Lung (tissue), 12 donors: Measurements from ENCODE around the gene DNM2. TPM values are rescaled to one million over a fixed set of nuclear protein-coding genes. Genes with fewer than 3 reads are reported as not detected.

Experiments
- ATAC-seq: fragments of 200-7000 bp; cut with Tn5 transposase; one replicate; pipeline ENCODE4 v1.9.1; 2020; ENCODE audit warnings: moderate number of reproducible peaks; ENCODE audit not compliant: insufficient read depth, low FRiP score
- DNase-seq, 3 donors: peaks; one replicate each; pipeline ENCODE4 v3.0.0-alpha.2; 2013 to 2017
- H3K27ac ChIP-seq, 2 donors: one replicate each; pipeline ENCODE4 v1.5.1; 2013; ENCODE audit warnings: mild to moderate bottlenecking in 2 of 2, moderate library complexity in 2 of 2, control low read depth in 1 of 2, inconsistent platforms in 1 of 2, low read depth in 1 of 2, low read length in 1 of 2
- H3K27me3 ChIP-seq, 3 donors: one replicate each; pipeline ENCODE4 v1.5.1; 2013; ENCODE audit warnings: low read length in 2 of 3; ENCODE audit not compliant: control insufficient read depth in 3 of 3, insufficient read depth in 3 of 3
- H3K36me3 ChIP-seq, 4 donors: one replicate each; pipeline ENCODE4 v1.5.1; 2013; ENCODE audit warnings: low read length in 4 of 4, mild to moderate bottlenecking in 1 of 4, moderate library complexity in 1 of 4; ENCODE audit not compliant: control insufficient read depth in 4 of 4, insufficient read depth in 4 of 4
- H3K4me1 ChIP-seq, 5 donors: one replicate each; pipeline ENCODE4 v1.5.1; 2013; ENCODE audit warnings: low read length in 5 of 5, mild to moderate bottlenecking in 2 of 5, moderate library complexity in 1 of 5; ENCODE audit not compliant: control insufficient read depth in 5 of 5, insufficient read depth in 5 of 5
- H3K4me3 ChIP-seq: one replicate; pipeline ENCODE4 v1.5.1; 2013; ENCODE audit warnings: mild to moderate bottlenecking, control low read depth, moderate library complexity
- H3K9ac ChIP-seq, 2 donors: one replicate each; pipeline ENCODE4 v1.5.1; 2013; ENCODE audit warnings: low read length in 2 of 2, control low read depth in 1 of 2; ENCODE audit not compliant: insufficient read depth in 1 of 2
- H3K9me3 ChIP-seq, 4 donors: one replicate each; pipeline ENCODE4 v1.5.1; 2013; ENCODE audit warnings: low read length in 3 of 4, mild to moderate bottlenecking in 1 of 4, moderate library complexity in 1 of 4; ENCODE audit not compliant: control insufficient read depth in 4 of 4, insufficient read depth in 3 of 4
- CTCF ChIP-seq: IDR thresholded peaks from 2 replicates; pipeline ENCODE4 v1.5.1; 2012; ENCODE audit warnings: mild to moderate bottlenecking; ENCODE audit errors: control extremely low read depth, extremely low read depth
- WGBS, 2 donors: extraction: QIAGEN DNeasy Blood & Tissue Kit; methylation state at CpG; one replicate each; pipeline ENCODE4 v1.1.7; 2013; 5-methylcytosine and 5-hydroxymethylcytosine counted together
- polyA plus RNA-seq, 2 donors: library from polyadenylated mRNA; stranded (reverse); fragments of 200-250 nt; gene quantifications; one replicate each; pipeline ENCODE4 v1.2.1, GENCODE V29; 2013
- total RNA-seq, 2 donors: library from RNA; depleted of rRNA in 1 of 2; stranded (reverse); fragments of >200 nt in 1 of 2; gene quantifications; one replicate each; pipeline ENCODE4 v1.2.1, GENCODE V29; 2014 to 2021
- donor health status: control.
- donor health status: control.
- donor health status: Bipolar disorder and iron deficiency.
- donor health status: healthy.
- donor health status: DM: yes; HTN: yes; CAD: no.

The DNM2 gene
- total and polyA plus RNA-seq, 4 donors = 172 to 277 (median 204) TPM

GRCh38 chr19:10805758-10806247 lies 87.9 kb downstream of the DNM2 start:
- Histone ChIP-seq H3K27ac (peak overlapping the region in 1 of 2 donors; percentile 2), H3K9ac (no peak overlapping the region)

GRCh38 chr19:10808937-10809649 lies 91.2 kb downstream of the DNM2 start:
- no peak overlapping the region for H3K9ac ChIP-seq
- no peak for TF ChIP-seq CTCF
- ATAC-seq (no peak), DNase-seq (no peak)
- WGBS, 2 donors = 51 to 76% methylated on average over 10 of the region's 10 CpGs
- H3K27ac ChIP-seq = peak overlapping the region in 1 of 2 donors; percentile 24
- H3K4me3 ChIP-seq = no peak overlapping the region
- H3K9me3 ChIP-seq = no peaks in the 10 kb centered on the region
- H3K36me3 ChIP-seq = peaks cover 0 to 51% (median 23%) of the 10 kb centered on the region in 4 donors
- no peaks in the 10 kb centered on the region for H3K4me1 ChIP-seq
- H3K27me3 ChIP-seq = no peaks in the 10 kb centered on the region

More at GRCh38 chr19:10805758-10806247, 87.9 kb downstream of the DNM2 start:
- 72 to 84% methylated on average over 11 of the region's 11 CpGs for whole genome bisulfite sequencing, 2 donors
- no peaks in the 10 kb centered on the region for H3K27me3 ChIP-seq
- DNase-seq (no peak), ATAC-seq (no peak)
- no peak overlapping the region for H3K4me3 ChIP-seq
- no peaks in the 10 kb centered on the region for H3K9me3 ChIP-seq
- no peaks in the 10 kb centered on the region for H3K4me1 ChIP-seq
- TF ChIP-seq CTCF = no peak
- peaks cover 0 to 59% (median 32%) of the 10 kb centered on the region in 4 donors for H3K36me3 ChIP-seq

- Histone ChIP-seq H3K27ac (peak overlapping the region in 1 of 2 donors; percentile 24), H3K27me3 (no peaks in the 10 kb centered on the region), H3K4me1 (no peaks in the 10 kb centered on the region), H3K9me3 (no peaks in the 10 kb centered on the region), H3K4me3 (no peak overlapping the region), H3K36me3 (peaks cover 0 to 50% (median 19%) of the 10 kb centered on the region in 4 donors), H3K9ac (no peak overlapping the region)
- ATAC-seq = no peak
- WGBS, 2 donors = 44 to 74% methylated on average over 15 of the region's 15 CpGs
- TF ChIP-seq CTCF = no peak
- no peak for DNase-seq
These were observed 91.9 kb downstream of the DNM2 start for GRCh38 chr19:10809651-10810285.
